ENCODE results near the gene PKHD1.

DNA sequence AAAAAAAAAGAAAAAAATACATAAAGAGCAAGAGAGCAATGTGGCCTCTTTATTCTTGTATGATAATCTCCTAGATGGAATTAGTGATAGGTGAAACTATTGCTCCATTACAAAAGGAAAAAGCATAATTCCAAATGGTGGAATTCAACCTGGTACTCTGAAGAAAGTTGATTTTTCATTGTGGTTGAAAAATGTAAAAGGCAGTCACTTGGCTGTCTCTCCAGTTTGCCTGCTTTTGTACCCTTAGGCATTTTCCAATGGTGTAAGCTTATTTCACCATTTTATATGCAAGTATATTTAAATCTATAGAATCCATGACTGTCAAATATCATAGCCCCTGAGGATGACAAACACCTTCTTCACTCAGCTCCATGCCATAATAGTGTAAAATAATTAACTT, 38.8 kb upstream of the PKHD1 start:
- no peak for TF ChIP-seq POLR2A (IDR thresholded peaks at IDR 0.05)
- TF ChIP-seq, protein P1, sequence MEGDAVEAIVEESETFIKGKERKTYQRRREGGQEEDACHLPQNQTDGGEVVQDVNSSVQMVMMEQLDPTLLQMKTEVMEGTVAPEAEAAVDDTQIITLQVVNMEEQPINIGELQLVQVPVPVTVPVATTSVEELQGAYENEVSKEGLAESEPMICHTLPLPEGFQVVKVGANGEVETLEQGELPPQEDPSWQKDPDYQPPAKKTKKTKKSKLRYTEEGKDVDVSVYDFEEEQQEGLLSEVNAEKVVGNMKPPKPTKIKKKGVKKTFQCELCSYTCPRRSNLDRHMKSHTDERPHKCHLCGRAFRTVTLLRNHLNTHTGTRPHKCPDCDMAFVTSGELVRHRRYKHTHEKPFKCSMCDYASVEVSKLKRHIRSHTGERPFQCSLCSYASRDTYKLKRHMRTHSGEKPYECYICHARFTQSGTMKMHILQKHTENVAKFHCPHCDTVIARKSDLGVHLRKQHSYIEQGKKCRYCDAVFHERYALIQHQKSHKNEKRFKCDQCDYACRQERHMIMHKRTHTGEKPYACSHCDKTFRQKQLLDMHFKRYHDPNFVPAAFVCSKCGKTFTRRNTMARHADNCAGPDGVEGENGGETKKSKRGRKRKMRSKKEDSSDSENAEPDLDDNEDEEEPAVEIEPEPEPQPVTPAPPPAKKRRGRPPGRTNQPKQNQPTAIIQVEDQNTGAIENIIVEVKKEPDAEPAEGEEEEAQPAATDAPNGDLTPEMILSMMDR (IDR thresholded peaks at IDR 0.05): no peak

Data from adrenal gland (tissue), 5 donors.